ENCODE data around the gene MKI67. TPM values are rescaled to one million over a fixed set of nuclear protein-coding genes. Genes with fewer than 3 reads are reported as not detected.

MKI67 gene
- total and polyA plus RNA-seq, 9 of the 15 experiments (the other 6 are each of a cell fraction or from before 2014, with no cell fraction given): 11.8 to 86.5 (median 36.0) TPM

DNA sequence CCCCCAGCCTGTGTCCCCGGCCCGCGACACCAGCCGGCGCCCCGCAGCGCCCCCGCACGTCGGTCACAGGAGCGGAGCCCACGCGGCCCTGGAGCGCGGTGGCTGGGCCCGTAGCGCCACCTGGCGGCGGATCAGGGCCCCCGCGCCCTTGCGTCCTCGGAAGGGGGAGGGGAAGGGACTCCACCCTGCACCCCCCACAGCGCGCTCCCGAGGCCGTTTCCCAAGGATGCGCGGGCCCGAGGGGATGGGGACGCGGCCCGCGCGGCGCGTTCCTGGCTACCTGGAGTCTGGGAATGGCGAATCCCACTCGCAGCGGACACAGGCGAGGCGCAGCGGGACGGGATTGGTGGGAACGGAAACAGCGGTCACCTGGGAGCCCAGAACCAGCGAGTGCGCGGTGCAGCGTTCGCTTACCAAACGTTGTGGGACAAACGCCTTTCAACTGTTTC is 23.8 kb upstream of the MKI67 start (continued):
- TF ChIP-seq CAMTA2 (CRISPR knock-in tag; conservative IDR thresholded peaks at IDR 0.05): no peak
- TF ChIP-seq, protein P1, sequence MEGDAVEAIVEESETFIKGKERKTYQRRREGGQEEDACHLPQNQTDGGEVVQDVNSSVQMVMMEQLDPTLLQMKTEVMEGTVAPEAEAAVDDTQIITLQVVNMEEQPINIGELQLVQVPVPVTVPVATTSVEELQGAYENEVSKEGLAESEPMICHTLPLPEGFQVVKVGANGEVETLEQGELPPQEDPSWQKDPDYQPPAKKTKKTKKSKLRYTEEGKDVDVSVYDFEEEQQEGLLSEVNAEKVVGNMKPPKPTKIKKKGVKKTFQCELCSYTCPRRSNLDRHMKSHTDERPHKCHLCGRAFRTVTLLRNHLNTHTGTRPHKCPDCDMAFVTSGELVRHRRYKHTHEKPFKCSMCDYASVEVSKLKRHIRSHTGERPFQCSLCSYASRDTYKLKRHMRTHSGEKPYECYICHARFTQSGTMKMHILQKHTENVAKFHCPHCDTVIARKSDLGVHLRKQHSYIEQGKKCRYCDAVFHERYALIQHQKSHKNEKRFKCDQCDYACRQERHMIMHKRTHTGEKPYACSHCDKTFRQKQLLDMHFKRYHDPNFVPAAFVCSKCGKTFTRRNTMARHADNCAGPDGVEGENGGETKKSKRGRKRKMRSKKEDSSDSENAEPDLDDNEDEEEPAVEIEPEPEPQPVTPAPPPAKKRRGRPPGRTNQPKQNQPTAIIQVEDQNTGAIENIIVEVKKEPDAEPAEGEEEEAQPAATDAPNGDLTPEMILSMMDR (IDR thresholded peaks at IDR 0.05 in 2 of 3, conservative IDR thresholded peaks at IDR 0.05 in 1 of 3; ENCODE audit: insufficient read depth in 2 of 3, low read depth in 1 of 3, low read length in 3 of 3): peak; percentile 78 to 98 (median 97)
- TF ChIP-seq GATAD2B (IDR thresholded peaks at IDR 0.05; ENCODE audit: borderline replicate concordance): peak; percentile 42; the same call in 1 of the 2 replicates
- TF ChIP-seq, protein P2, sequence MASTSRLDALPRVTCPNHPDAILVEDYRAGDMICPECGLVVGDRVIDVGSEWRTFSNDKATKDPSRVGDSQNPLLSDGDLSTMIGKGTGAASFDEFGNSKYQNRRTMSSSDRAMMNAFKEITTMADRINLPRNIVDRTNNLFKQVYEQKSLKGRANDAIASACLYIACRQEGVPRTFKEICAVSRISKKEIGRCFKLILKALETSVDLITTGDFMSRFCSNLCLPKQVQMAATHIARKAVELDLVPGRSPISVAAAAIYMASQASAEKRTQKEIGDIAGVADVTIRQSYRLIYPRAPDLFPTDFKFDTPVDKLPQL (IDR thresholded peaks at IDR 0.05; ENCODE audit: extremely low read depth, insufficient read length): no peak
- TF ChIP-seq CCNT2 (IDR thresholded peaks at IDR 0.05; ENCODE audit: borderline replicate concordance, extremely low read depth, insufficient read length, low read depth, low read length): peak; percentile 25
- TF ChIP-seq, protein P3, sequence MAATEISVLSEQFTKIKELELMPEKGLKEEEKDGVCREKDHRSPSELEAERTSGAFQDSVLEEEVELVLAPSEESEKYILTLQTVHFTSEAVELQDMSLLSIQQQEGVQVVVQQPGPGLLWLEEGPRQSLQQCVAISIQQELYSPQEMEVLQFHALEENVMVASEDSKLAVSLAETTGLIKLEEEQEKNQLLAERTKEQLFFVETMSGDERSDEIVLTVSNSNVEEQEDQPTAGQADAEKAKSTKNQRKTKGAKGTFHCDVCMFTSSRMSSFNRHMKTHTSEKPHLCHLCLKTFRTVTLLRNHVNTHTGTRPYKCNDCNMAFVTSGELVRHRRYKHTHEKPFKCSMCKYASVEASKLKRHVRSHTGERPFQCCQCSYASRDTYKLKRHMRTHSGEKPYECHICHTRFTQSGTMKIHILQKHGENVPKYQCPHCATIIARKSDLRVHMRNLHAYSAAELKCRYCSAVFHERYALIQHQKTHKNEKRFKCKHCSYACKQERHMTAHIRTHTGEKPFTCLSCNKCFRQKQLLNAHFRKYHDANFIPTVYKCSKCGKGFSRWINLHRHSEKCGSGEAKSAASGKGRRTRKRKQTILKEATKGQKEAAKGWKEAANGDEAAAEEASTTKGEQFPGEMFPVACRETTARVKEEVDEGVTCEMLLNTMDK (IDR thresholded peaks at IDR 0.05; ENCODE audit: borderline replicate concordance, insufficient read depth, low read depth, low read length, poor library complexity, severe bottlenecking): peak; percentile 63
- TF ChIP-seq YY1 (IDR thresholded peaks at IDR 0.05; ENCODE audit: borderline replicate concordance in 1 of 3, control insufficient read depth in 1 of 3, extremely low read depth in 1 of 3, insufficient read depth in 3 of 3, insufficient read length in 1 of 3, insufficient replicate concordance in 2 of 3, low read depth in 1 of 3, low read length in 2 of 3): peak in 2 of 3 experiments; percentile 34 to 51
- no peak for TF ChIP-seq NR2F6 (CRISPR knock-in tag; IDR thresholded peaks at IDR 0.05)
- TF ChIP-seq ZBTB7A (IDR thresholded peaks at IDR 0.05; ENCODE audit: borderline replicate concordance, control insufficient read depth, low read depth, low read length): peak; percentile 66; the same call in 1 of the 2 replicates
- peak; percentile 69; the same call in 1 of the 2 replicates for TF ChIP-seq CTBP1 (IDR thresholded peaks at IDR 0.05; ENCODE audit: borderline replicate concordance)
- TF ChIP-seq ZNF445 (CRISPR knock-in tag; IDR thresholded peaks at IDR 0.05; ENCODE audit: low read depth): no peak
- TF ChIP-seq, protein P4, sequence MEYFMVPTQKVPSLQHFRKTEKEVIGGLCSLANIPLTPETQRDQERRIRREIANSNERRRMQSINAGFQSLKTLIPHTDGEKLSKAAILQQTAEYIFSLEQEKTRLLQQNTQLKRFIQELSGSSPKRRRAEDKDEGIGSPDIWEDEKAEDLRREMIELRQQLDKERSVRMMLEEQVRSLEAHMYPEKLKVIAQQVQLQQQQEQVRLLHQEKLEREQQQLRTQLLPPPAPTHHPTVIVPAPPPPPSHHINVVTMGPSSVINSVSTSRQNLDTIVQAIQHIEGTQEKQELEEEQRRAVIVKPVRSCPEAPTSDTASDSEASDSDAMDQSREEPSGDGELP (CRISPR knock-in tag; IDR thresholded peaks at IDR 0.05; ENCODE audit: borderline replicate concordance): peak; percentile 38; the same call in 1 of the 2 replicates
- TF ChIP-seq KDM1A (IDR thresholded peaks at IDR 0.05): peak in 1 of 2 experiments; percentile 42; a peak in 1 of 4 replicates
- TF ChIP-seq, protein P5, sequence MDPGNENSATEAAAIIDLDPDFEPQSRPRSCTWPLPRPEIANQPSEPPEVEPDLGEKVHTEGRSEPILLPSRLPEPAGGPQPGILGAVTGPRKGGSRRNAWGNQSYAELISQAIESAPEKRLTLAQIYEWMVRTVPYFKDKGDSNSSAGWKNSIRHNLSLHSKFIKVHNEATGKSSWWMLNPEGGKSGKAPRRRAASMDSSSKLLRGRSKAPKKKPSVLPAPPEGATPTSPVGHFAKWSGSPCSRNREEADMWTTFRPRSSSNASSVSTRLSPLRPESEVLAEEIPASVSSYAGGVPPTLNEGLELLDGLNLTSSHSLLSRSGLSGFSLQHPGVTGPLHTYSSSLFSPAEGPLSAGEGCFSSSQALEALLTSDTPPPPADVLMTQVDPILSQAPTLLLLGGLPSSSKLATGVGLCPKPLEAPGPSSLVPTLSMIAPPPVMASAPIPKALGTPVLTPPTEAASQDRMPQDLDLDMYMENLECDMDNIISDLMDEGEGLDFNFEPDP (CRISPR knock-in tag; IDR thresholded peaks at IDR 0.05): no peak
- TF ChIP-seq FIP1L1 (IDR thresholded peaks at IDR 0.05; ENCODE audit: low read depth, low read length, poor library complexity, severe bottlenecking): peak; percentile 56
- TF ChIP-seq JUND (IDR thresholded peaks at IDR 0.05; ENCODE audit: borderline replicate concordance, low read depth, low read length): peak; percentile 28; the same call in 1 of the 2 replicates
- no peak; the same call in 2 of the 3 replicates for TF ChIP-seq JUND (tag; IDR thresholded peaks at IDR 0.05; ENCODE audit: borderline replicate concordance, low read depth, low read length)

Measured in K562 (cell line).